Kidney tubule cell (primary cell): ENCODE data around the gene PER1.
A peak's percentile ranks its signal among the peaks of the same experiment; 100 is the strongest.

ENCODE experiments used
- DNase-seq: peaks from one replicate; pipeline ENCODE4 v3.0.0-alpha.2; 2018; ENCODE audit warnings: low spot score

Gene PER1

DNA sequence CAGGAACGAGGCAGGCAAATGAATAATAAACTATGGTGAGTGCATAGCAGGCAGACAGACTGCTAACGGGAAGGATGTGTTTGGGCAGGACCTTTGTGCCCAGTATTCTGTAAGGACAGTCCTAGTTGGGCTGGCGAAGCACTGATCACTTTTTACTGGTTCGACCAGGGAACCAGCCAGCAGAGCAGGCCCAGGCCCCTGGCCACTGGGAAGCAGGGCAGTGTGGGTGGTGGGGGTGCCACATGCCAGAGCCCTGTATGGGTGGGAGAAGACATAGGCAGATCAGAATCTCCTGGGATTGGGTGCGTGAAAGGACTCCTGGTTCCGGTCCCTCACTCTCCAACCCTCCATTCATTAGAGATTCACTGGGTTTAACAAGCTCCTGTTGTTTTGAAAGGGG lies 14.5 kb upstream of the PER1 start:
- no peak for DNase-seq

DNA sequence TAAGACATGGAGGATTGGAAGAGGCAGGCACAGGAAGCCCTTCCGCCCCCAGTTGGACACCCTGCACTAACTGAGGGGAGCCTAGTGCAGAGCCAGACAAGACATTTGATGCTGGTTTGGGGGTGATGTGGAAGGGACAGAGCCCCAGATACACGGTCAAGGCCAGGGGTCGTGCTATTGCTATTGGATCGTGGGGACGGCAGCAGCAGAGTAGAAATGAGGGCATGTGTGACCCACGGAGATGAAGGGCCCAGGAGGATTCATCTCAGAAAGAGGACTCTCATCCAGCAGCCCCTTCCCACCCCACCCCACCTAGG lies 12.6 kb upstream of the PER1 start:
- DNase-seq = no peak

DNA sequence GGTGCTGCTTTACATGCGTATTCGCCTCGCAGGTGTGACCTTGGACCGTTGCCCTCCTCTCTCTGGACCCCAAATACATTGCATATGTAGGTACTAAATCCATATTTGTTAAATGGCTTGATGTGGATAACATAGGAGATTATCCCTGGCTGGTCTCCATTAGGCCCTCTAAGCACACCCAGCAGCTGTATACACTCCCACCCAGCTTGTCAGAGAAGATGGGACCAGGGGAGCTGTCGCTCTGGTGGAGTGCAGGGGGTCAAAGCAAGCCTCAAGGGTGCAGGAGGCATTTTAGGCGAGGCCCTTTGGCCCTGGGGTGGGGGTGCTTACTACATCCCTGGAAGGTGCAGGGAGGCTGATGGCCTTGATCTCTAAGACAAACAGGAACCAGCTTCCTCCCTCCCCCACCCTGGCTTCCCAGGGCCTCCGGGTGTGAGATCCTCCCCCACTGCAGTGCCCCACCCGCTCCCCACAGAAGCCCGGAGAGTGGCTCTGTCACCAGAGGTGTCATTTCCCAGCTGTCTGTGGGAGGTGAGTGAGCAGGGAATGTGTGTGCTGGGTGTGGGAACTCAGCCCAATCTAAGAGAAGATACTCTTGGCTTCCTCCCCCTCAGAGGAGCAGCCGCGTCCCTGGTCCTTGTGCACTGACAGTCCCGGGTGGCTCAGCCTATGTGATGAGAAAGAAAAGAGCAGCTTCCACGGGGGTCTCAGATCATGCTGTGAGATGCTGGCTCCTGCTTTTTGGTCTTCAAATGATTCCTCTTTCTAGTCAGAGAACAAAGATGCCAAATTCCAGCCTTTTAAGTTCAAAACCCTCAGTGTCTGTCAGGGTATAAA lies 12.0 kb upstream of the PER1 start:
- DNase-seq = peak; percentile 61

DNA sequence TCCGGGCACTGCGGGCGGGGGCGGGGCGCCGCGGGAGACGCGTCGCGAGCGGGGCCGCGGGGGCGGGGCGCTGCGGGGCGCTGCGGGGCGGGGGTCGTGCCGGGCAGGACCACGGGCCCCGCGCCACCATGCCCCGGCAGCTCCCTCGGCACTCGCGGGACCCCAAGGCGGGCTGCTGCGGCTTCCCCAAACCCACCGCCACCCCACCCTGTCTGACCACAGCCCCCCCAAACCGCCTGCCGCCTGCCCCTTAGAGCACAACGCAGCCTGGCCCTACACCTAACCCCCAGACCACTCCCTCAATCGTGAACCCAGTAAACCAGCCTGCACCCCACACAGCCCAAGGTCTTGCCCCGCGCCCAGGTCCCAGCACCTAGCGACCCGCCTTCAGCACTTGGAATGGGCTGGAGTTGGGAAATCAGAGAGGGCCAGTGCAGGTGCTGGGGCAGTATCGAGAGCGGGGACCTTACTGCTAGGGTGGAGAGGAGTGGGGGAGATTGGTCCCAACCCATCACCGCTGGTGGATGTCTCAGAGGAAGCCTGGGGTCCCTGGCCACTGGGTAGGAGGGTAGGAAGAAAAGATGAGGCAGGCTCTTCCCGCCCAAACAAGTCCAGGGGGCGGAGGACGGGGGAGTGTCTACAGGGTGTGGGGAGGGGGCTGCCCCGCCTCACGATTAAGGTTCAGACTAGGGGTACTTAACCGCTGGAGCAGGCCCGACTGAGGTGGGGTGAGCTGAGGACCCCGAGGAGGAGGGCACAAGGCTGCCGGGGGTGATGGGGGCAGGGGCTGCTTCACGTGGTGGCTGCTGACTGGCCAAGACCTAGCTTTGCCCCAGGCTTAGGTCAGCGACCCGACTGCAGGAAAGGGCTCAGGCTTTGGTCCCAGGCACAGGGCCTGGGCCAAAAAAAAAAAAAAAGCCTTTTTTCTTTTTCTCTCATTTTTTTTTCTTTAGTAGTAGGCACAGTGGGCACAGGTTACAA lies 11.1 kb upstream of the PER1 start:
- DNase-seq = no peak

DNA sequence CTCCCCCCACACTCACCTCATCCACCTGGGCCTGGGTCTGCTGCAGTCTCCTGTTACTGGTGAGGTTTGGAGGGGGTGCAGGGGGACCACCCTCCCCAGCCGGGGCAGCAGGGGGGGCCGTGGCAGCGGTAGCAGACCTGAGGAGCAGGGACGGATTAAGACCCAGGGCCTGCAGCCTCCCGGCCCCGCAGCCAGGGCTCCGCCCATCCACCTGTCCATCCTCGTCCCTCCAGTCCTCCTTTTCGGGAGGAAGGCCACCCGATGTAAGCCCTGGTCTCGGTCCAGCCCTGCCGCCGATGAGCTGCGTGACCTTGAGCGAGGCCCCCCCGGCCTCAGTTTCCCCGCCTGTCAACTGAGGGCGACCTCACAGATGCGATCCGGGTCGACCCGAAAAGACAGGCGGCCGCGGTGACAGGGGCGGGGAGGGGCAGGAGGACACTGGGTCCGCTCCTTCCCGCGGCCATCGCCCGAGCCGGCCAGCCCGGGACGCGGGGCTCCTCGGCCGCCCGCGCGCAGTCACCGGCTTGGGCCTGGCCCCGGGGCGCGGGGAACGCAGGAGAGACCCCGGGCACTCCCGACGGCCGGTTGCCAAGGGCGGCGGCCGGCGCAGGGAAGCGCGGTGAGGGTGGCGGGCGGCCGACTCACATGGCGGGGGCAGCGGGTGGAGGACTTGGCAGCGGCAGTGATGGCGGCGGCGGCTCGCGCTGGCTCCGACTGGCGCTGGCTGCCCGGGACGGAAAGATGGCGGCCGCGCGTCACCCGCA lies 10.2 kb upstream of the PER1 start, which contains the start of gene VAMP2:
VAMP2 (minus strand) TSS at position 716 of the 764 bp plus-strand sequence; CDS start at position 647, 69 bp downstream.
- DNase-seq = peak; percentile 62

DNA sequence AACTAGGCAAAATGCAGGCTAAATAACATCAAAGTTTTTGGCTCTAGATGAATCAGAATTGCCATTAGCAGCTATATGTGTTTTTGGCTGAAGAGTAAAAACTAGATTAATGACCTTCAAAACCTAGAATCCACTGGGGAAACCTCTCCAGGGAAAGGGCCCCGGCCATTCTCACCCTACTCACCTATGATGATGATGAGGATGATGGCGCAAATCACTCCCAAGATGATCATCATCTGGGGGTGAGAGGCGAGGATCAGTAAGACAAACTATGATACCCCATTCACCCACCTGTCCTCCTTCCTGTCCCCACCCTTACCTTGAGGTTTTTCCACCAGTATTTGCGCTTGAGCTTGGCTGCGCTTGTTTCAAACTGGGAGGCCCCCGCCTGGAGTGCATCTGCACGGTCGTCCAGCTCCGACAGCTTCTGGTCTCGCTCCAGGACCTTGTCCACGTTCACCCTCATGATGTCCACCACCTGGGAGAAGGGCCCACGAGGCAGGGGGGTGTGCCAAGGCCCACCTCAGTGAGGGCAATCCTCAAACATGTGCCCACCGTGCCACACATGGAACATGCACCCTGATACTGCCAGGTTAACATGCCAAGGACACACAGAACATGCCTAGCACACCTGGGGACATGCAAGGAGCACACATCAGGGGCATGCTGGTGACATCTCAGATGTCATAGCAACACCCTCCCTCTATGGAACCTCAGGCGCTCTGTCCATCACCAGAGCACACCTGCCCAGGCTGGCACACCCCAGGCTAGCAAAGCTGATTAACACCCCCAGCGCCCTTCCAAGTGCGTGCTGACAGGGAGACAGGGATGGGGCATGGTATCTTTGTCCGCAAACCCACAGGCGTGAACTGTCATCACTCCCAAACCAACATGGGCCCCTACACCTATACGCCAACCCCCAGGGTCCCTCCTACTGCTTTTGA lies 9.4 kb upstream of the PER1 start:
- DNase-seq = no peak

DNA sequence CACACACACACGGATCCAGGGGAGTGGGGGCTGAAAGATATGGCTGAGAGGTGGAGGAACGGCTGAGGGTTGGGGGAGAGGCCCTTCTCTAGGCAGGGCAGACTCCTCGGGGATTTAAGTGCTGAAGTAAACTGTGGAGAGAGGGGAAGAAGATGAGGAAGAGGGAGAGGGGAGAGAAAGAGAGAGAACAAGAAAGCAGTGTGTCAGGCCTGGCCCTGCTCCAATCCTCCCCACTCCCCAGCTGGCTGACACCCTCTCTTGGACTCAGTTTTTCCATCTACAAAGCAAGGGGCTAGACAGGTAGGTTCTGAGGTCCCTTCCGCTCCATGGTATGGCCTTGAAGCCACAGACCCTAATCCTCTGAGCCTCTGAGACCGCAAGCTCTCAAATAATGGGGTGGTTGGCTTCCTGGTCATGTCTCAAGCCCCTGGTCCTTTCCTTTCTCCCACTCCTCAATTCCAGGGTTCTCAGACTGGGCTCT lies 8.6 kb upstream of the PER1 start:
- no peak for DNase-seq

DNA sequence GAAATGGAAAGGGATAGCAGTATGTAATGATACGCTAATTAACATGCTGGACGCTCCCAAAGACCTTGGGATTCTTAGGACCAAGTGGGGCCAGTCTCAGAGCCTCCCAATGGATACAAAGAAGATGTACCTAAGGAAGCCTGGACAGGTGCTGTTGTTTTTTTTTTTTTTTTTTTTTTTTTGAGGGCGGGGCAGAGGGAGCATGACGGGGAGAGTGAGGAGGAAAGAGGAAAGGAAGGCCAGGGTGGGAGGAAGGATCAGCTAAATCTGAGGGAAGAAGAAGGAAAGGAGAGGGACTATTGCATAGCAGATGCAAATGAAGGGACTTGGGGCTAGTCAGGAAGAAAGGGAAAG lies 8.0 kb upstream of the PER1 start:
- no peak for DNase-seq

DNA sequence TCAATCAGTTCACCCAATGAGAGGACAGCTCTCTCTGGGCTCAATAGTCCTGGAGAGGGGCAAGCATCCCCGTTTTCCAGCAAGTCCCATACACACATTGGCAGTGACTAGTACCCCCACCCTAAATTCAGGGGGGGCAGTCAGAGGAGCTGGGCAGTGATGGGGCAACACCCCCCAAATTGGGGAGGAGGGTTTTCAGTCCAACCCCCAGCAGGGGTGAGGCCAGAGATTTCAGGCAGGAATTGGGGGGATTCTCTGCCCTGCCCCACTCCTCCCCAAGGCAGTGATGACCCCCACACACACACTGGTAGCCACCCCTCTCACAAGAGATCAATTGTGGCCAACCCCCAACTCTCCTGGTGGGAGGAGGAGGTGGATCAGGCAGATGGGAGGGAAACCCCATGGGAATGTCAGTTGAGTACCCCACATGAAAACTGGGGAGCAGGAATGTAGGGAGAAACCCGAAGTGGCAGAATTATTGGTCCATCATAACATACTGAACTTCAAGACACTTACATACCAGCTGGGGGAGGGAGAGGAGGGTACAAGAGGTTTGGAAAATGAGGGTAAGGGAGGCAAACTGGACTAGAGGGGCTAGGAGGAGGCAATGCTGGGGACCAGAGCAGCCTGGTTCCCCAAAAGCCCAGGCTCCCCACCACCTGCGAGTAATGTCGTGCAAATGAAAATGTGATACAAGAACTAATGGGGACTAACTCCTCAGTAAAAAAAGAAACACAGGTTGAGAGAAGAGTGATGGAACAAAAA lies 7.4 kb upstream of the PER1 start:
- no peak for DNase-seq

DNA sequence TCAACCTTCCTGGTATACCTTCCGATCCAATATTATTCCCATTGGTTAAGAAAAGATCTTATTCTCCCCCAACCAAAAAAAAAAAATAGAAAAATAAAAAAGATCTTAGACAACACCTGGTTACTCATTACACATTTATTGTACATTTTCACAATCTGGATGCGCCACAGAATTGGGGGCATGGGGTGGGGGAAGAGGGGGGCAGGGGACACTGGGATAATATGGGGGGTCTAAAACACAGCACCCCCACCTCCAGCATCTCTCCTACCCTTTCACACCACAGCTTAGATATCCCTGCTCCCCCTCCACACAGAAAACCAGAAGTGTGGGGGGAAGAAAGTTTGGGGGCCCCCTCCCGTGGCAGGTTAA lies 6.8 kb upstream of the PER1 start:
- no peak for DNase-seq

DNA sequence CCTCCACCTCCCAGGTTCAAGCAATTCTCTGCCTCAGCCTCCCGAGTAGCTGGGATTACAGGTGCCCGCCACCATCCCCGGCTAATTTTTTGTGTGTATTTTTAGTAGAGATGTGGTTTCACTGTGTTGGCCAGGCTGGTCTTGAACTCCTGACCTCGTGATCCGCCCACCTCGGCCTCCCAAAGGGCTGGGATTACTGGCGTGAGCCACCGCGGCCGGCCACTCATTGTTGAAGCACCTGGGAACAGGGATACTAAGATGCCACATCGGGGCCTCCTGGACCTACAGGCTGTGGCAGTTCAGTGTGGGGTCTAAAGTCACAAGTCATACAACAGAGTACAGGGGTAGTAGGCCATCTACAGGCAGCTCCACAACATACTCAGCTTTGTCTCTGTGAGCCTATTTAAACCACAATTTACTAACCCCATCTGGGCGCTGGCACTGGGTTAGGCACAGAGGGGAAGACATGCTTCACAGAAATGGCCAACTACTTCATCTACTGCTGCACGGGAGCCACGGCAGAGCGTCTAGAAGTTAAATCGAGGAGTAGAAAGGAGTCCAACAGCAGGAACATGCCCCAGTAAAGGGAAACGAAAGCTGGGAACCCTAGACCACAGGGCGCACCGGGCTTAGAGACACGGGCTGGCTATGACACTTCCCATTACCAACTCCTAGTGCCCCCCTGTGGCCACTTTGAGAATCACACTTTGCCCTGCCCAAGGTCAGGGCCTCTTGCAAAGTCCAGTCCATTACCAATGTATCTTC lies 6.2 kb upstream of the PER1 start:
- DNase-seq = peak; percentile 87

DNA sequence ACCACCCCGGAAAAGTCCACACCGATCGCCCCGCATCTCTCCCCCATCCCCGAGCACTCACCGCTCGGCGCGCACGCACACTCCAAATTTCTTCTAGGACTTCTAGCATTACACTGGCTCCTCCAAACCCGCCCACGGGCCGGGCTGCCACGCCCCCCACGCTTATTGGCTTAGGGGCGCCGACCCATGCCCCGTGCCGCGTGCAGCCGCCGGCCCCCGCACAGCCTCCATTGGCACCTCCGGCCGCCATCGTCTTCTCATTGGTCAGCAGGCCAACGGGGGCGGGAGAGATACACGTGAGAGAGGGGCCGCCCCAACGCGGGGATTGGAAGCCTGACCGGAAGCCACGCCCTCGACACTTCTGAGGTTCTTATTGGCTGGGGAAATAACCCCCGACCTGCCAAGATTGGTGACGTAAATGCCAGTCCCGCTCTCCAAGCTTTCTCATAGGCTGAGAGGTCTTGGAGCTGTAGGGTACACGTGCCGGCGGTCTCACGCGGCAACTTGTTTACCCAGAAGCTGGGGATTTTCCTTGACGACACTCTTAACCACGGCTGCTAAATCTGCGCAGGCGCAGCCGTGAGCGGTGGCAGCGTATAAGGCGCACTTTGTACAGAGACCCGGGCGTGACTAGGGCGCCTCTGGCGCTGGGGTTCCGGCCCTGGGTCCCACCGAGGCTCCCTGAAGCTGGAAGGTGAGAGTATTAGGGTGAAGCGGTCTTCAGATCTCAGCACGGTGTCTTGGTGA lies 4.2 kb upstream of the PER1 start:
- DNase-seq = peak; percentile 100

DNA sequence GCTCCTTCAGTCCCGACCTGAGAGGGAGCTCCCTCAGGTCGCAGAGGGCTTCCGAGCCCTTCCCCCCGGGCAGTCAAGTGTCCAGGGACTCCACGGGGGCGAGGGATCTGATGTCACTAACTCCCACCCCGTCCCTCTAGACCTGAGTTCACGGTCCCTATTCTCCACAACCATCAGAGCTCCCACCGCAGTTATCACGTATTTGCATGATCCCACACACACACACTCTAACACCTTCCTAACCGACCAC lies 3.7 kb upstream of the PER1 start:
- no peak for DNase-seq

DNA sequence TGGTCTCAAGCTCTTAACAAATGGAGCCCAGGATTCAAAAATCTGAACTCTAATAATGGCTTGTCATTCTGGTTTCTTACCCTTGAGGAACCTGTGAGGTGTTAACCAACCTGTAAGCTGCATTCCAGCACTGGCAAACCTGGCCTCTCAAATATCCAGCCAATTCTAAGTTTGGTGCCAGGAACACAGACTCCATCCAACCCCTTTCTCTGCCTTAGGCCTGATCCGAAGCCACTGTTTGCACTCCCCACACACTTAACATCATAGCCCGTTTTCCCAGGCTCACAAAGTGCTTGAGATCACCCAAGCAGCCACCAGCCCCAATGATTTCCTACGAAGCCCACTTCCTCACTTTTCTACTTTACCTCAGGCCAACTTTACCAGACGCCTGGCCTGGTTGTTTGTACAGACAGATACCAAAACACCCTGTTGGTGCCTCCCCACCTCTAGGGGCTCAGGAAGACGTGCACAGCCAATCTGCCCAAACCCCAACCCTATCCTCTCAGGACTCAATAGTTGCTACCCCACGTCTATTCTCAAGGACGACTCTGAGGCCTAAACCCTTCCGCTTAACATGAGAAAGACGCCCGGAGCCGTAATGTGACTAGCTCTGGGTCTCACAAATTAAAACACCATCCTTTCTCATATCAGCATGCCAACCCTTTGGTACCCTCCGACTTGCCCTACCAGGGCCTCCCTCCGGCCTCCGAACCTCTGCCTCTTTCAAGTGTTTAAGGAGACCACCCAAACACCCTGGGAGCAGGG lies 3.2 kb upstream of the PER1 start:
- DNase-seq = no peak

DNA sequence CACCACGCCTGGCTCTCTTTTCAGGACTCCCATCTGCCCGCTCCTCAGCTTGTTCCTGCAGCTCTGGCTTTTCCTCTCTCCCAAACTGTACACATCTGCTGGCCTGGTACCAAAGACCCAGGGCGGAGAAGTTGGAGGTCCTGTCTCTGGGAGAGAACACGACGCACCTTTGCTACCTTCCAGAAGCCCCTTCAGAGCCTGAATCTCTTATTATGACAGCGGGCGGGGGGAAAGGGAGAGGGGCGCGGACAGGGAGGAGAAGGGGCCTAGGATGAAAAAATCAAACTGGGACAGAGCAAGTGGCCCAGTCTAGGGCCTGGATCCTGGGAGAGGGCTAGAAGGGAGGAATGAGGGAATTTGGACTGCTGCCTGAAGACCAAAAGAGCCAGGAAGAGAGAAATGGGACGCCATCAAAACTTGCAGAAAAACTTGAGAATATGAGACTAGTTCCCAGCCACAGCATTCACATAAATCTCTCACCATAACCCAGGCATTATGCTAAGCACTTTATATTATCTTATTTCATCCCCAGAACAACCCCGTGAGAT lies 2.5 kb upstream of the PER1 start:
- DNase-seq = no peak

DNA sequence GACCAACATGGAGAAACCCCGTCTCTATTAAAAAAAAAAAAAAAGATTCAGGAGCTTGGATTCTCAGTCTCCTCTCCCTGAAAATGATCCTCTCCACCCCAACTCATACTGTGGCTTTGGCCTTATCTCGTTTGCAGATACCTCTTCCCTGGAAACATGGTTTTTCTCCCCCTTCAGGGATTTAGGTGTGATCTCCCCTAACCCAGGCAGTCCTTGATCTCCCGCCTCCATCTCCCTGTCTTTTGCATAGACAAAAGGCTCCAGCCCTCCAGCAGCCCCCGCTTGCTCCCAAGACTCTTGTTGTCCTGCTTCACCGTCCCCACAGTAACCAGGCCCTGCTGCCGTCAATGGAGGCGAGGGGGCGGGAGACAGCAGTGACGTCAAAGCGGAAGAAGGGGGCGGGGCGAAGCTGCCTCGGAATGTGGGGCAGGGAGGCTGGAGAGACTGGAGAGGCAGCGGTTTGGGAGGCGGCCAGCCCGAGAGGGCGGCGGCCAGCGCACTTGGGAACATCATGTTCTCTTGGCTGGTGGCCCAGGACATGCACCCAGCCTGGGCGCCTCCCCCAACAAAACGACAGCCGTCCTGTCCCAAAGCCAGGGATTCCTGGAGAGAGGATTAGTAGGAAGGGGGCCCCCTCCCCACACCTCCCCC lies 1.9 kb upstream of the PER1 start:
- DNase-seq = peak; percentile 98

DNA sequence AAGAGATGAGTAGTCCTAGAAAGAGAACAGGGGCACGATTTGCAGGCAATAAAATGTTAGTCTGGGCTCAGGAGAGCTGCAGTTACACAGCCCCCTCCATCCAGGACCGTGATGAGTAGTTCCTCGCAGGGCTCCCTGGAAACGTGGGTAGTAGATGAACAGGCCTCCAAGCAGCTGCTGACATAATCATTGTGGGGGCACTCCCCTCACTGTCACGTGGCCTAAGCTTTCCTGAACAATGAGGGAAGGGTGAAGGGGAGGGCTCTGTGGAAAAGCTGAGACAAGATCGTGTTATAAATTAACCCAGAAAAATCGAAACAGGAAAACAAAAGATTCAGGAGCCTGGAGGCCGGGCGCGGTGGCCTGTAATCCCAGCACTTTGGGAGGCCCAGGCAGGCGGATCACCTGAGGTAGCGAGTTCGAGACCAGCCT lies 1.3 kb upstream of the PER1 start:
- DNase-seq = peak; percentile 100

DNA sequence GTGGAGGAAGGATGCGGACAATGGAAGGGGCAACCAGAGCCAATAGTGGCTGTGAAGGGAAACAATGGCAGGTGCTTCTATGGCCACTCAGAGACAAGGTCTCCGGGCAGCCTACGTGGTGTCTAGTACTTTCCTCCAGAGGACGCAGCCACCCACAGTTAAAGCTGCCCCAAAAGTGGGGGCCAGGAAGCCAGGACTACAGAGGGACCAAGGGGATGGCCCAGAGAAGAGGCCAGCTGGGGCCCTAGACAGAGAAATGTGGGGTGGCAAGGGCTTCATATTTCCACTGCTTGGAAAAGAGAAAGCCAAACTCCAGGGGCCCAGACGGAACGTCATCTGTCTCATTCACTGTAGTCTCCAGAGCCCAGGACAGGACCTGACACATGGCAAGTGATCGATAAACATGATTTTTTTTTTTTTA lies 837 bp upstream of the PER1 start:
- no peak for DNase-seq
